ENCODE results near the gene ING2.
"Not testable (repeated sequence)": the region's sequence is repeated elsewhere in the genome, so short reads cannot be mapped to it uniquely, and the experiment has no call there.

The ING2 gene, protein sequence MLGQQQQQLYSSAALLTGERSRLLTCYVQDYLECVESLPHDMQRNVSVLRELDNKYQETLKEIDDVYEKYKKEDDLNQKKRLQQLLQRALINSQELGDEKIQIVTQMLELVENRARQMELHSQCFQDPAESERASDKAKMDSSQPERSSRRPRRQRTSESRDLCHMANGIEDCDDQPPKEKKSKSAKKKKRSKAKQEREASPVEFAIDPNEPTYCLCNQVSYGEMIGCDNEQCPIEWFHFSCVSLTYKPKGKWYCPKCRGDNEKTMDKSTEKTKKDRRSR

DNA sequence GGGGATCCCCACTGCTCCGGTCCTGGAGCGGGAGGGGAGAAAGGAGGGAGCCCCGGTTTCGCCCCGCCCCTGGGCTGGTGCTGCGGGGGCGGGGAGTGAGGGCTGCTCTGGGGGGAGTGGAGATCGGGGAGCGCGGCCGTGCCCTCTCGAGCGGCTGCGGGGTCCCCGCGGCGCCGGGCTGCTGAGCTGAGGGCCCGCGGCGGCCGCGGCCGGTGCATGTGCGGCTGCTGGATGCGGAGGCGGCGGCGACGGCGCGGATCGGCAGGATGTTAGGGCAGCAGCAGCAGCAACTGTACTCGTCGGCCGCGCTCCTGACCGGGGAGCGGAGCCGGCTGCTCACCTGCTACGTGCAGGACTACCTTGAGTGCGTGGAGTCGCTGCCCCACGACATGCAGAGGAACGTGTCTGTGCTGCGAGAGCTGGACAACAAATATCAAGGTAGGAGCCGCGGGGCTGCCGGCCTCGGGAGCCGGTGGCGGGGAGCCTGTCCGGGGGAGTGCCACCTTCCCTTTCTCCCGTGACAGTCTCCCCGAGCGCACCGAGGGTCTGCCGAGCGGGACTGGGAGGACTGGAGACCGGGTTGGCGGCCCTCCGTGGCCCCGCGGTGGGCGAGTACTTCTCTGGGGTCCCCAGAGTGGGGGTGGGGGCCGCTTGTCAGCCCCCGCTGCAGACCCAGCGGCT, at the start of gene ING2:
Gene ING2 (plus strand): TSS at position 129 of the 681 bp plus-strand sequence. CDS start 138 bp downstream, at position 267.
- DNase-seq (ENCODE audit: low read depth), result peak; percentile 81

DNA sequence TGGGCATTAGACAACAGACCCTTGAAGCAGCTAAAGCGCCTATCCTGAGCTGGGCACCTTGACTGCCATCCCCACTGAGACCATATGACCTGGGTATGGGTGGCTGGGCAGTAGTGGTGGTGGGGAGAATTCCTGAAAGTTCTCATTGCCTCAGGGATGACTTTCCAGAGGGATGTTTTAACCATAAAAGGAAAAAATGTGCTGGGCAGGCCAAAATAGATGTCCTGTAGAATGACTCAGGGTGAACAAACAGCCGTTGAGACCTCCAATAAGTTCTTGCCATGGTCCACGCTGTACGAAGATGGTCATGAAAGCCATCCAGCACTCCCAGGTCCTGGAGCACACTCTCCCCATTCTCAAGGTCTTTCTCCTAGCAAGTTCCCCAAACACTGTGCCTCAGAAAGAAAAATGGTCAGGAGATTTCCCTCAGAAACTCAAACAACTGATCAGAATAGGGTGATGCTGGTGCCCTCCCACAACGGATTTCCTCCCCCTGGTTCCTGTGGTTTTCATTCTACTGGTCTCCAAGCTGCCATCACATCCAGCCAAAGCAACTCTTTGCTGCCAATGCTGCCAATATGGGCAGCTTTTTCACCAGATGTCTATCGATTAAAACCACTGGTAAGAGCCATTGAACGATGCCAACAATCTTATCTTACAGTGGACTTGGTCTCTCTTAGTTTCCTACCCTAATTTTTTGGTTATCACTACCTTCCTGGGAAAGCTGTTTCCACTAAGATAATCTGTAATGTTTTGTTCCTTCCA, 49.2 kb upstream of the ING2 start:
- peak; percentile 37 for DNase-seq (ENCODE audit: low read depth)

DNA sequence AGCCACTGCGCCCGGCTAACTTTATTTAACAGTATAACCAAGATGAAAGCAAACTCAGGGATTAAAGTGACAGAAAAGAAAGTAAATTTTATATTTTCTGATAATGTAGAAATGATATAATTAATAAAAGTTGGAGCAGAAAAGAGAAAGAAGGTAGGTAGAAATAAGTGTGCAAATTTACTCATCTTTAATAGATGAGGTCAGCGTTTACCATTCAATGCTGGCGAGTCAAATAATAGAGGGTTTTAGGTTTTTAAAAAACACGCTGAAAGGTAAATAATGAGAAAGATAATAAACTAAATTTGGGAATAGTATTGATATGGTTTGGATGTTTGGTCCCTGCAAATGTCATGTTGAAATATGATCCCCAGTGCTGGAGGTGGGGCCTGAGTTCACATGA, 46.9 kb upstream of the ING2 start:
- no peak for DNase-seq (ENCODE audit: low read depth)

DNA sequence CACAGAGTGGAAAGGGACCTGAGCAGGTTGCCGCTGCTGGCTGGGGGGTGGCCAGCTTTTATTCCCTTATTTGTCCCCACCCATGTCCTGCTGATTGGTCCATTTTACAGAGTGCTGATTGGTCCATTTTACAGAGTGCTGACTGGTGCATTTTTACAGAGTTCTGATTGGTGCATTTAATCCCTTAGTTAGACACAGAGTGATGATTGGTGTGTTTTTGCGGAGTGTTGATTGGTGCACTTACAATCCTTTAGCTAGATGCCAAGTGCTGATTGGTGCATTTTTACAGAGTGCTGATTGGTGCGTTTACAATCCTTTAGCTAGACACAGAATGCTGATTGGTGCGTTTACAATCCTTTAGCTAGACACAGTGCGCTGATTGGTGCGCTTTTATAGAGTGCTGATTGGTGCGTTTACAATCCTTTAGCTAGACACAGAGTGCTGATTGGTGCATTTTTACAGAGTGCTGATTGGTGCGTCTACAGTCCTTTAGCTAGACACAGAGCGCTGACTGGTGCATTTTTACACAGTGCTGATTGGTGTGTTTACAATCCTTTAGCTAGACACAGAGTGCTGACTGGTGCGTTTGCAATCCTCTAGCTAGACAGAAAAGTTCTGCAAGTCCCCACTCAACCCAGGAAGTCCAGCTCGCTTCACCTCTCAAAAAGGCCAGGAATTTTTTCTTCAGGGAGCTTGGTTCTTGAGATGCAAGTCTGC, 40.8 kb upstream of the ING2 start:
- DNase-seq (ENCODE audit: low read depth), result not testable (repeated sequence)

DNA sequence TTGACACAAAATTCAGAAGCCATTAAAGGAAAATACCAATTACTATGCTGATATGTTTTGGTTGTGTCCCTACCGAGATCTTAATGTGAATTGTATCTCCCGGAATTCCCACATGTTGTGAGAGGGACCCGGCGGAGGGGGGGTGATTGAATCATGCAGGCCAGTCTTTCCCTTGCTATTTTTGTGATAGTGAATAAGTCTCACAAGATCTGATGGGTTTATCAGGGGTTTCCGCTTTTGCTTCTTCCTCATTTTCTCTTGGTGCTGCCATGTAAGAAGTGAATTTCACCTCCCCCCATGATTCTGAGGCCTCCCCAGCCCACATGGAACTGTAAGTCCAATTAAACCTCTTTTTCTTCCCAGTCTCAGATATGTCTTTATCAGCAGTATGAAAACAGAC, 39.0 kb upstream of the ING2 start:
- not testable (repeated sequence) for DNase-seq (ENCODE audit: low read depth)

DNA sequence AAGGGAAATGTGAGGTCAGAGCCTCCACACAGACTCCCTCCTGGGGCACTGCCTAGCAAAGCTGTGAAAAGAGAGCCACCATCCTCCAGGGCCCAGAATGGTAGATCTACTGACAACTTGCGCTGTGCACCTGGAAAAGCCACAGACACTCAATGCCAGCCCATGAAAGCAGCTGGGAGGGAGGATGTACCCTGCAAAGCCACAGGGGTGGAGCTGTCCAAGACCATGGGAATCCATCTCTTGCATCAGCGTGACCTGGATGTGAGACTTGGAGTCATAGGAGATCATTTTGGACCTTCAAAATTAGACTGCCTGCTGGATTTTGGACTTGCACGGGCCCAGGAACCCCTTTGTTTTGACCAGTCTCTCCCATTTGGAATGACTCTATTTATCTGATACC, 37.6 kb upstream of the ING2 start:
- no peak for DNase-seq (ENCODE audit: low read depth)

DNA sequence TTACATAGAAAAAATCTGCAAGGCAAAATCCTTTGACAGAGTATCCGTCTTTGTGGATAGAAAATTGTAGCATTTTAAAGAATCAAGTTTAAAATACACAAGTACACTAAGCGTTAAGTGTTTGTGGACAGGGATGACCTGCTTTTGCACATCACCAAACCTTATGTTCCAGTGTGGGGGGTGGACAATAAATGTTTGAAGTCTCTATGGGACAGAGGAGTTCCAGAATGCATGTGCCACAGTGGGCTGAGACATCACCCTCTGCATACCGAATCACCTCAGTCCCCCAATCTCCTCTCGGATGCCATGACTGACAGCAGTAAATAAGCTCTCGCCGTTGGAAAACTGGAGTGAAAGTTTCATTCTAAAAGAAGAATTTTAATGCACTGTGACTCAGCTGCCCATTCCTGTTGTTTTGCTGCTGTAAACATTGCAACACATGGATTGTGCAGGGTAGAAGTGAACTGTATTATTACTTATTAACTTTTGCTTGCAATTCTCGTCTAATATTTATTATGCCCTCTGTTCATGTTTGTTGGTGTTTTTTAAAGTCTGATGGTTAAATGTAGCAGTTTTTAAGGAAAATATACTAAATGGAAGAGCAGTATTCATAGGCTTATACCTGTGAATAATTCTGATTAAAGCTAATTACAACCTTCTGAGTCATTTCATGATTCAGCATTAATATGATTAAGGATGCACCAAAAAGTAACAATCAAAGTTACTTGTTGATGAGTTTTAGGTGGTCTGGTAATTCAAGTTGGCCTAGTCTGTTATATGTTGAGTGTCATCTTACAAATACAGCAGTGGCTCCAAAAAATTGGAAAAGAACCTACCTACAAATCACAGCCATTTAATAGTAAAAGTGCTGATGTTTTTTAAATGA, 36.4 kb upstream of the ING2 start:
- peak; percentile 58 for DNase-seq (ENCODE audit: low read depth)

DNA sequence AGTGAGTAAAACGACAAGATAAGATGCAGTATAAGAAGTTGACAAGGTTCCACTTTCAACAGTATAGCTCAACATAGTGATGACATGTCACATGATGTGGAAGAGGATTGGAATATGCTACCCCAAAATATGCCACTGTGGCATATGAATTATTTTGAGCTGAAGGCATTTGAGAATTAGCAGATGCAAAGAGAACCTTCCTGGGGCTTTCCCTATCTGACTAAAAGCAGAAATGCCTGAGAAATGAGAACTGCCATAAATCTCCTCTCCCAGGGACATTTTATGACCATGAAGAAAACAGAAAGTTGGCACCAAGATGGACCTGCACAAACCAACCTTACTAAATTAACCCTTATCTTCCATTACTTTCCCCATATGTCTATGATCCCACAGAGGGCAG, 35.6 kb upstream of the ING2 start:
- peak; percentile 53 for DNase-seq (ENCODE audit: low read depth)

DNA sequence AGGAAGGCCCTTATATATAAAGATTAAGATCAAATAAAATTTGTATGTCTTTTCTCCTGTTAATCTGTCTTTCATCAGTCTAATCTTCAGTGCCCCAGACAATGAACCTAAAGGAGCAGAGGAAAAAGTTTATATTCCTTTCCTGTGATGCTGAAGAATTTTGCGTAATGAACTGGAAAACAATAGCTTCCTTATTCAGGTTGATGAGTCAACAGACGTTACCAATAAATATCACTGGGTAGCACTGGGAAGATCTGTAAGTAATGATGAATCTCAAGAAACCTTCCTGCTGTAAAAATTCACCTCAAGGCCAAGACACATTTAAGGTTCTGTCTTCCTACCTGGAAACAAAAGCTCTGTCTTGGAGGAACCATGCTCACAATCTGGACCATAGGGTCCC, 34.9 kb upstream of the ING2 start:
- peak; percentile 91 for DNase-seq (ENCODE audit: low read depth)

DNA sequence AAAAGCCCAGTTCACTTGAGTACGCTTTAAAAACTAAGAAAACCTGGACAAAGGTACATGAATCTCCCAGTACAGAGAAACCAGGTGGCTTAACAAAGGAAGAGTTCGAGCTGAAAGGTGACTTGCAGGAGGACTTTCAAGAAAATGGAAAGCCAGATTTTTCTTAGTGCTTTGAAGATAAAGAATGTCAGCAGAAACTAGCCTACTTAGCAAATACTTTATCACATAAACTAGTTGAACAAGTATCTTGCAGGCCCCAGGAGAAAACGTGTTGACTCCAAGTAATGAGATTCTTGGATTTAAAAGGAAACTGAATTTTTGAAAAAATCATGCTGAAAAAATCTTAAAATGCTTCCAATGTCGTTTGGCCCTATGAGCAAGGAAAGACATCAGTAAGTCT, 34.0 kb upstream of the ING2 start:
- DNase-seq (ENCODE audit: low read depth), result no peak

DNA sequence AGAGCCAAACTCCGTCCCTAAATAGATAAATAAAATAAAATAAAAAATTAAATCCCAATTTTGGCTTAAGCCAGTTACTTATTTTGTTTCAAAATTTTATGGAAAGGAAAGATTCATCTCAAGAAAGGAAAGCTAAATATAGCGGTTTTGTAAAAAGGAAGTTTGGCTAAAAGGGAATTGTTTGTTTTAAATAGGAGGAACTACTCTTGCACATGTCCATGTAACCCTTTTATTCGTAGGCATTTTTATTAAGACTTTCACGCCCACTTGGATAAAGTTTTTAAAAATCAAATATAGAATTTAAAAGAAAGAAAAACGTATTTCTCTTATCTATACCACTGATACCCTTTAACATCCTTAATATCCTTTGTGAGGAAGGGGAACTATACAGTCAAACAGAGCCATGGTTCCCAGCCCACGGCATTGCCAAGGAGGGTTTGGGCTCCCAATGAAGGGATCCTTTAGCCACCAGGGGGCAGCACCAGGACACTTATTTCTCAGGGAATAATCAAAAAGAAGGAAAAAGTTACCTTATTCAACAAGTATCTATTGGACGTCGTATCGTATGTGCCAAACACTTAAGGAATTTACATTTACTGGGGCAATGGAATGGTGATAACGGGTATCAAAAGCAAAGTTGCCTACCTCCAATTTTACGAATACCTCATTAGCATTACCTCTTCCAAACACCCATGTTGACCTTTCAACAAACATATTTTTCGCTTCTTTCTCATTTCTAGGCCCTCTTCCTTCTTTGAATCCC, 32.7 kb upstream of the ING2 start:
- peak; percentile 84 for DNase-seq (ENCODE audit: low read depth)

DNA sequence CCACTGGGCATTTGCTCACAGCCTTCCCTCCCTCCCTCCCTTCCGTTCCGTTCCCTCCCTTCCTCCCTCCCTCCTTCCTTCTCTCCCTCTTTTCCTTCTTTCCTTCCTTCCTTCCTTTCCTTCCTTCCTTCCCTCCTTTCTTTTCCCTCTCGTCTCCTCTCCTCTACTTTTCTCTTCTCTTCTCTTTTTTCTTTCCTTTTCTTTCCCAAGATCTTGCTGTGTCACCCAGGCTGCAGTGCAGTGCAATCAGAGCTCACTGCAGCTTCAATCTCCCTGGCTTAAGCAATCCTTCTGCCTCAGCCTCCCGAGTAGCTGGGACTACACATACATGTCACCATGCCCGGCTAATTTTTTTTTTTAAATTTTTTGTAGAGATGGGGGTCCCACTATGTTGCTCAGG, 26.7 kb upstream of the ING2 start:
- DNase-seq (ENCODE audit: low read depth), result no peak

DNA sequence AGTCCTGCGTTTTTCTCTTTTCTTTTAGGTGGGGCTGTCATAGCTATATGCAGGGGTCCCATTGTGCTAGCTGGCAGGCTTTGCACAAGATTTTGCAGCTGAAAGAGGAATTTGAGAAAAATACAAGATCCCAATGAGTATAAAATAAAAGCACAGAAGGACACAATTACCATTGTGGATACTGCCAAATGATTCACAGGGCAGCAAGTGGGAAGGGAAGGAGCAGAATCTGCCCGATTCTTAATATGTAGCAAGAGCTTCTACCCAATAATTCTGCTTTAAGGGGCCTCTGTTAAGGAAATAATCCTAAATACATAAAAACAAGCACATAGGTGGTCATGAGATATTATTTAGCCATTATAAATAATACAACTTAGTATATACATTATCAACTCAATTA, 25.9 kb upstream of the ING2 start:
- no peak for DNase-seq (ENCODE audit: low read depth)

DNA sequence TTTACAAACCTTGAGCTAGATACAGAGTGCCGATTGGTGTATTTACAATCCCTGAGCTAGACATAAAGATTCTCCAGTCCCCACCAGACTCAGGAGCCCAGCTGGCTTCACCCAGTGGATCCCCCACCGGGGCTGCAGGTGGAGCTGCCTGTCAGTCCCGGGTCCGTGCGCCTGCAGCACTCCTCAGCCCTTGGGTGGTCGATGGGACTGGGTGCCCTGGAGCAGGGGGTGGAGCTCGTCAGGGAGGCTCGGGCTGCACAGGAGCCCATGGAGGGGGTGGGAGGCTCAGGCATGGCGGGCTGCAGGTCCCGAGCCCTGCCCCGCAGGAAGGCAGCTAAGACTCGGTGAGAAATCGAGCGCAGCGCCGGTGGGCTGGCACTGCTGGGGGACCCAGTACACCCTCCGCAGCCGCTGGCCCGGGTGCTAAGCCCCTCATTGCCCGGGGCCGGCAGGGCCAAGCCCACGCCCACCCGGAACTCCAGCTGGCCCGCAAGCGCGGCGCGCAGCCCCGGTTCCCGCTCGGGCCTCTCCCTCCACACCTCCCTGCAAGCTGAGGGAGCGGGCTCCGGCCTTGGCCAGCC, 22.3 kb upstream of the ING2 start:
- not testable (repeated sequence) for DNase-seq (ENCODE audit: low read depth)

DNA sequence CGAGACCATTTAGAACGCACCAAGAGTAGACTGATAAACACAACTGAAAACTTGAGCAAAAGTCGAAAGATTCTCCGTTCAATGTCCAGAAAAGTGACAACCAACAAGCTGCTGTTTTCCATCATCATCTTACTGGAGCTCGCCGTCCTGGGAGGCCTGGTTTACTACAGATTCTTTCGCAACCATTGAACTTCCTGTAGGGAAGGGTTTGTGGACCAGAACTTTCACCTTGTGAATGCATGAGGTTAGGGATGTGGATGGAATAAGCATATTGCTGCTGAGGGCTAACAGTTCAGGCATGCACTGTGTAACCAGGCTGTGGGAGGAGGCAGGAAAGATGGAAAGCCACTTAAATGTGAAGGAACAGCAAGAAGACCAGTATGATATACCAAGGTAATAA, 20.9 kb upstream of the ING2 start:
- DNase-seq (ENCODE audit: low read depth), result no peak

DNA sequence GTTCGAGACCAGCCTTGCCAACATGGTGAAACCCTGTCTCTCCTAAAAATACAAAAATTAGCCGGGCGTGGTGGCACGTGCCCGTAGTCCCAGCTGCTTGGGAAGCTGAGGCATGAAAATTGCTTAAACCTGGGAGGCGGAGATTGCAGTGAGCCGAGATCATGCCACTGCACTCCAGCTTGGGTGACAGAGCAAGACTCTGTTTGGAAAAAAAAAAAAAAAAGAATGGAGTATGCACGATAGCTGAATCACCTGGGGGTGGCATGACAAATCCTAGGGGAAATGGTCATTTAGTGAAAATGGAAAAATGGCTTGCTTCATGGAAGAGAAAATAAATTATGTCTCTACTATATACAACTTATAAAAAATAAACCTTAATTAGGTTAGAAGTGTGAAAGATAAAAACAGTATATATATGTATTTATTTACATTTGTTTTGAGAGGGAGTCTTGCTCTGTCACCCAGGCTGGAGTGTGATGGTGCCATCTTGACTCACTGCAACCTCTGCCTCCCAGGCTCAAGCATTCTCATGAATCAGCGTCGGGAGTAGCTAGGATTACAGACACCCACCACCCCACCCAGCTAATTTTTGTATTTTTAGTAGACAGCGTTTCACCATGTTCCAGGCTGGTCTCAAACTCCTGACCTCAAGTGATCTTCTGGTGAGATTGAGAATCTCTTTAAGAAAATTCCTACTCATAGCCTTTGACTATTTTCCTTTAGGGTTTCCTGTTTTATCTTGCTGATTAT, 19.3 kb upstream of the ING2 start:
- peak; percentile 77 for DNase-seq (ENCODE audit: low read depth)

DNA sequence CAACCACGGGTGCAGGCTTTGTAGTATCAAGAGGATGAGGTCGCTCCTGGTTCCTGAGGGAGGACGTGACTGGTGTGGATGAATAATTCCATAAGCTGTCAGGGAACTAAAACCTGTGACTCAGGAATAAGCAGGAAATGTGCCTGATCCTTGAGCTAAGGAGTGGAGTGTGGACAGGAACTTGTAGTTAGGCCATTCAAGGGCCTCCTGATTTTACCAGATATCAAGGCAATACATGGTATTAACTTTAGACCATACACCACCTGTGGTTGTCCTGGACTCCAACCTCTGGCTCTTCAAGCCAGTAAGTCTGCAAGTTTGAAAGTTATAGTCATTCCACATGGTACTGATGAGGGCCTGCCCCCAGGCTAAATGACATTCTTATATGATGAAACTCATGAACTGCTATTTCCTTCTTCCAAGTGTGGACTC, 12.1 kb upstream of the ING2 start:
- DNase-seq (ENCODE audit: low read depth), result peak; percentile 94

DNA sequence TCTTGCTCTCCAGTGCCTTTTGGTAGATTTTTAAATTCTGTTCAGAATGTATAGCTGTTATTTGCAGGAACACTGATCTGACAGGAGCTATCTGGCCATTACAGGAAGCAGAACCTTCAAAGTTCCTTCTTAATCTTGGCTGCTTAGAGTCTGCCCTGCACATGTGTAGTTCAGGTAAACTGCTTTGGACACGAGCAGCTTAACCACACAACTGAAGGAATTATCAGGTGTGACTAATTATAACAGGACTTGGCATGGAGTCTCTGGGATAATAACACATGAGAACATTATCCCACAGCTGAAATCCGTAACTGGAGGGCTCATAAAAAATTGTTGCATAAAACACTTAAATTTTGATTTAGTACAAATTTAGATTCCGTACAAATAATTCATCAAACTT, 11.6 kb upstream of the ING2 start:
- DNase-seq (ENCODE audit: low read depth), result no peak

DNA sequence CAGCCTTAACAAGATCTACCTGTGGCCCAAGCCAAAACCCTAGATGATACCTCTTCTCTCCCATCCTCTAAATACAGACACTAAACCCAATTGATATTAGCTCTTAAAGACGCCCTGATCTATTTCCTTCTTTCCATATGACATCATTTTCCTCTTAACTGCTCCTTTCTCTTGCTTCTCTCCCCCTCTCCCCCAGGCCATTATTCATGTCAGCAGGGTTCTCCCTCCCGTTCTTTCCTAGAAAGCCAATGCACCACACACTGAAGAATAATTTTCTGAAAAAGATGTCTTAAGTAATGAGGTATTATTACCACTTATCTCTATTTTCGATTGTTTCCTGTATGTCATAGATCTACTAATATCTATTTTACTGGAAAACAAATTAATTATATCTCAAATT, 9.7 kb upstream of the ING2 start:
- DNase-seq (ENCODE audit: low read depth), result no peak

DNA sequence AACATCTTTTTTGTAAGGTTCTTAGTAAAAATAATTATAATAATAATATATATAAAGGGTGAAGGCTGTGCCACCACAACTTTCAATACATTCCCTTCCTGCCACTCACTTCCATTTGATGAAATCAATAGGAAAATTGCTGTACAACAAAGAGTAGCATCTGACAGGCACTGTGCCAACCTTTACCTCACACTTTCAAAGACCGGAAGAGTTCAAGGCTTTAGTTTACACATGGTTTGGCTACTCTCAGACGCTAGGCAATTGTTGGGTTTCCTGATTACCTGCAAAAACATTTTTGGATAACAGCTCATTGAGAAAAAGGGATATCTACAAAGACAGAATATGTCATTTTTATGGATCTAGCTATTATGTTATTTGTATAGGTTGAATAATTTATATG, 5.5 kb upstream of the ING2 start:
- no peak for DNase-seq (ENCODE audit: low read depth)

Data from ELR (cell line).